Stimulated activated effector memory CD8-positive, alpha-beta T cell treated with anti-CD3 and anti-CD28 coated beads, Interleukin-12 subunit alpha, Interleukin-12 subunit beta, amount 100 ng/mL, for 72 hours (primary cell): ENCODE data around the gene CUL9.

Source experiments
- ATAC-seq: fragments of 150-1000 bp; cut with Tn5 transposase; 2 replicates; pipeline ENCODE4 v1.10.0; 2021
- DNase-seq, 2 donors: peaks; one replicate each; pipeline ENCODE4 v3.0.0; 2021 to 2022; ENCODE audit warnings: low spot score in 2 of 2
- H3K27ac Mint-ChIP-seq: one replicate; pipeline ENCODE4 v1.8.0; 2022; ENCODE audit warnings: mild to moderate bottlenecking, mixed read lengths
- H3K36me3 Mint-ChIP-seq: one replicate; pipeline ENCODE4 v1.8.0; 2022; ENCODE audit warnings: mild to moderate bottlenecking, mixed read lengths
- H3K4me1 Mint-ChIP-seq: one replicate; pipeline ENCODE4 v1.8.0; 2022; ENCODE audit warnings: mixed read lengths
- H3K4me3 Mint-ChIP-seq: one replicate; pipeline ENCODE4 v1.8.0; 2022; ENCODE audit warnings: mild to moderate bottlenecking, mixed read lengths
- H3K9me3 Mint-ChIP-seq: one replicate; pipeline ENCODE4 v1.8.0; 2022; ENCODE audit warnings: mixed read lengths

Gene CUL9

DNA sequence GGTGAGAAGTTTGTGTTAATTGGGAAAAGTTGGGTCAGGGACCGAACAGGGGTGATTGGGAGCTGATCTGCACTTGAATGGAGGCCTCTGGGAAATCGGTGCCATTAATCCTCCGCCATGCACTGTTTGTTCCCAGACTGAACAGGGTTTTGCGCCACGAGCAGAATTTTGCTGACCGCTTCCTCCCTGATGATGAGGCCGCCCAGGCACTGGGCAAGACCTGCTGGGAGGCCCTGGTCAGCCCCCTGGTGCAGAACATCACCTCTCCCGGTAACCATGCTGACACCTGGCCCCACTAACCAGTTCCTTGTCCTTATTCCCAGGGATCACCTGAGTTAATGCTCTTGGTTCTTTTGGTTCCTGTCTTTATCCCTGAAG, 21.7 kb downstream of the CUL9 start:
- Mint-ChIP-seq H3K27ac (peak overlapping the region; percentile 58), H3K9me3 (no peaks in the 10 kb centered on the region), H3K4me3 (no peak overlapping the region), H3K36me3 (peaks cover 25% of the 10 kb centered on the region), H3K4me1 (no peaks in the 10 kb centered on the region)
- DNase-seq, result no peak
- no peak for ATAC-seq

DNA sequence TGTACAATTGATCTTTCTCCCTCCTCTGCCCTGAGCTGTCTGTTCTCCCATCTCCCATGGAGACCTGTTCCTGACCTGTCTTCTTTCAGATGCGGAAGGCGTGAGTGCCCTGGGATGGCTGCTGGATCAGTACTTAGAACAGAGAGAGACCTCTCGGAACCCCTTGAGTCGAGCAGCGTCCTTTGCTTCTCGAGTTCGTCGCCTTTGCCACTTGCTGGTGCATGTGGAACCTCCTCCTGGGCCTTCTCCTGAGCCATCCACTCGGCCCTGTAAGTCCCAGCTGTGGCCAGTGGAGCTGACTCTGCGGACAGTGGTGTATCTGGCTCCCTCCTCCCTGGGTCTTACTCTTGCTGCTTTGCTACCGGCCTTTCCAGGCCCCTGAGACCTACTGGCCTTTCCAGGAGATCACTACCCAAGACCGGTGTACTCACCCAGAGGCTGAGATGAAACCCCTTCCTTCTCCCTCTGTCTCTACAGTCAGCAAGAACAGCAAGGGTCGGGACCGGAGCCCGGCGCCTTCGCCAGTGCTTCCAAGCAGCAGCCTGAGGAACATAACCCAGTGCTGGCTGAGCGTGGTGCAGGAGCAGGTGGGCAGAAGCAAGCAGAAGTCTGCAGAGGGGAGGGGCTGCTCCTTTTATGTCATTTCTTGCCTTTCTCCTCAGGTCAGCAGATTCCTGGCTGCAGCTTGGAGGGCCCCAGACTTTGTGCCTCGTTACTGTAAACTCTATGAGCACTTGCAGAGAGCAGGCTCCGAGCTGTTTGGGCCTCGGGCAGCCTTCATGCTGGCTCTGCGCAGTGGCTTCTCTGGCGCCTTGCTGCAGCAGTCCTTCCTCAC, 22.5 kb downstream of the CUL9 start:
- H3K4me1 Mint-ChIP-seq, result no peaks in the 10 kb centered on the region
- no peaks in the 10 kb centered on the region for H3K9me3 Mint-ChIP-seq
- ATAC-seq, result no peak
- peak overlapping the region; percentile 58 for H3K27ac Mint-ChIP-seq
- H3K36me3 Mint-ChIP-seq, result peaks cover 21% of the 10 kb centered on the region
- no peak for DNase-seq
- H3K4me3 Mint-ChIP-seq, result no peak overlapping the region

DNA sequence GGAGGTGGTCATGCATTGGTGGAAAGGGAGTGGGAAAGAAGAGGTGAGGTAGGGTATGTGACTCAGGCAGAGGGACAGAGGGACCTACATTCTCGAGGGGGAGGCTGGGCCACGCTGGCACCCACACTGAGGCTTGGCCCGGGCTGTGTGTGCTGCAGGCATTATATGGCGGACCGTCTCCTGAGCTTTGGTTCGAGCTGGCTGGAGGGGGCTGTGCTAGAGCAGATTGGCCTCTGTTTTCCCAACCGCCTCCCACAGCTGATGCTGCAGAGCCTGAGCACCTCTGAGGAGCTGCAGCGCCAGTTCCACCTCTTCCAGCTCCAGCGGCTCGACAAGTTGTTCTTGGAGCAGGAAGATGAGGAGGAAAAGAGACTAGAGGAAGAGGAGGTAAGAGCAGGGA, 23.9 kb downstream of the CUL9 start:
- Mint-ChIP-seq H3K4me3 (no peak overlapping the region), H3K36me3 (peaks cover 24% of the 10 kb centered on the region), H3K27ac (peak overlapping the region; percentile 35), H3K4me1 (no peaks in the 10 kb centered on the region), H3K9me3 (no peaks in the 10 kb centered on the region)
- ATAC-seq, result no peak
- DNase-seq, result no peak

DNA sequence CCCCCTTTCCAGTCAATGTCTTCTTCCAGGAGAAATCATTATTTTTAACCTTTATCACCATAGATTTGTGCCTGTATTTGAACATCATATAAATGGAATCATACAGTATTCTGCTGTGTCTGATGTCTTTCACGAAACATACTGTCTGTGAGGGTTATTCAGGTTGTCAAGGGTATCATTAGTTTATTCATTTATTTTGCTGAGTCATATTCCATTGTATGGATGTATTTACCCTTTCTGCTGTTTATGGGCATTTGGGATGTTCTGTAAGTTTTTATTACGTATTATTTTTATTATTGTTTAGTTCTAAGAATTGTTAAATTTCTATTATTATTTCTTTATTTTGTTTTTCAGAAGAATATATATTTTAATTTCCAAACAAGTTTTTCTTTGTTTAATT, 25.3 kb downstream of the CUL9 start:
- no peaks in the 10 kb centered on the region for H3K9me3 Mint-ChIP-seq
- no peak overlapping the region for H3K27ac Mint-ChIP-seq
- H3K4me3 Mint-ChIP-seq, result no peak overlapping the region
- no peaks in the 10 kb centered on the region for H3K4me1 Mint-ChIP-seq
- H3K36me3 Mint-ChIP-seq, result peaks cover 27% of the 10 kb centered on the region
- DNase-seq (no peak), ATAC-seq (no peak)

DNA sequence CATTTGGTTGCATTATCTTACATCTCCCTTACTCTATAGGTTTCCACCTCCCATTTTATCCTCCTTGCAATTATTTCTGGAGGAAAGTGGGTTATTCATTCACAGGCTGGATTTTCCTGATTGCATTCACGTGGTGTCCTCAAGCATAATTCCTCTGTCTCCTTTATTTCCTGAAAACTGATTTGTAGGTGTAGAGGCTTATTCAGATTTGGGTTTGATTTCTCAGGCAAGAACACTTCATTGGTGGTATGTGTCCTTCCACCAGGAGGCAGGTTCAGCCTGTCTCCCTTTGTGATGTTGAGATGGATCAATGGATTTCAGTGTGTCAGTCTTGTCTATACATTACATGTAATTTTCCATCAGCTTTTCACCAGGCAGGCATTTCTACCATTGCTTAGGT, 30.0 kb downstream of the CUL9 start:
- Mint-ChIP-seq H3K4me1 (no peaks in the 10 kb centered on the region), H3K36me3 (peaks cover 15% of the 10 kb centered on the region), H3K9me3 (no peaks in the 10 kb centered on the region), H3K27ac (no peak overlapping the region), H3K4me3 (no peak overlapping the region)
- DNase-seq (no peak), ATAC-seq (no peak)

DNA sequence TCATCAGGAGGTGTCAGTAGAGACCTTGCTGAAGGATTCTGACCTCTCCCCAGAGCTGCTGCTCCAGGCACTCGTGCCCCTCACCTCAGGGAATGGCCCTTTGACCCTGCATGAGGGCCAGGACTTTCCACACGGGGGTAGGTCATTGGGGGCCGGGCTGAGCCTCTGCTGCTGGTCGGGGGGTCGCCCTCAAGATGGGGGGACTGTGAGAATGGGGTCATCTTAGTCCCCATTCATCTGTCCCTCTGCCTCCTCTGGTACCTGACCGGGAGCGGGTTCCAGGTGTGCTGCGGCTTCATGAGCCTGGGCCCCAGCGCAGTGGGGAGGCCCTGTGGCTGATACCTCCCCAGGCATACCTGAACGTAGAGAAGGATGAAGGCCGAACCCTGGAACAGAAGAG, 31.4 kb downstream of the CUL9 start:
- ATAC-seq, result no peak
- no peak for DNase-seq
- H3K36me3 Mint-ChIP-seq, result peaks cover 30% of the 10 kb centered on the region
- H3K4me3 Mint-ChIP-seq, result no peak overlapping the region
- no peak overlapping the region for H3K27ac Mint-ChIP-seq
- no peaks in the 10 kb centered on the region for H3K4me1 Mint-ChIP-seq
- no peaks in the 10 kb centered on the region for H3K9me3 Mint-ChIP-seq

DNA sequence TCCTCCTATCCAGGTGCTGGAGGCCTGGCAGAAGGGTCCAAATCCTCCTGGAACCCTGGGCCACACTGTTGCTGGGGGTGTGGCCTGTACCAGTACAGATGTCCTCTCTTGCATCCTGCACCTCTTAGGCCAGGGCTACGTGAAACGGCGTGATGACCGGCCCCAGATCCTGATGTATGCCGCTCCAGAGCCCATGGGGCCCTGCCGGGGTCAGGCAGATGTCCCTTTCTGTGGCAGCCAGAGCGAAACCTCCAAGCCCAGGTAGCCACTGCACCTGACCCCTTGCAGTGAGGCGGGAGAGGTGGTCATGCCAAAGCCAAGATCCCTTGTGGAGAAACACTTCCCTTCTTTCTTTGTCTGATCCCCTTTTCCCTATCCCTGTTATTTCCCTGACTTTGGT, 33.1 kb downstream of the CUL9 start:
- DNase-seq (no peak), ATAC-seq (no peak)
- H3K36me3 Mint-ChIP-seq, result peaks cover 33% of the 10 kb centered on the region
- H3K4me3 Mint-ChIP-seq, result no peak overlapping the region
- peaks cover 5% of the 10 kb centered on the region for H3K4me1 Mint-ChIP-seq
- no peaks in the 10 kb centered on the region for H3K9me3 Mint-ChIP-seq
- H3K27ac Mint-ChIP-seq, result peak overlapping the region; percentile 34

DNA sequence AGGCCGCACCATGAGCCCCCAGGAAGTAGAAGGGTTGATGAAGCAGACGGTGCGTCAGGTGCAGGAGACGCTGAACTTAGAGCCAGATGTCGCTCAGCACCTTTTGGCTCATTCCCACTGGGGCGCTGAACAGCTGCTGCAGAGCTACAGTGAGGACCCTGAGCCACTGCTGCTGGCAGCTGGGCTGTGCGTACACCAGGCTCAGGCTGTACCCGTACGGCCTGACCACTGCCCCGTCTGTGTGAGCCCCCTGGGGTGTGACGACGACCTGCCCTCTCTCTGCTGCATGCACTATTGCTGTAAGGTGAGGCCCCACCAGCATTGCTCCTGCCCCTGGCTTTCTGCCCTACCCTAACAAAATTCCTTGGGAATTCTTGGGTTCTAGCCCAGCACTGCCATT, 34.2 kb downstream of the CUL9 start:
- Mint-ChIP-seq H3K36me3 (peaks cover 35% of the 10 kb centered on the region), H3K4me3 (no peak overlapping the region), H3K4me1 (peaks cover 9% of the 10 kb centered on the region), H3K9me3 (no peaks in the 10 kb centered on the region), H3K27ac (peak overlapping the region; percentile 34)
- no peak for DNase-seq
- ATAC-seq, result peak; percentile 17

DNA sequence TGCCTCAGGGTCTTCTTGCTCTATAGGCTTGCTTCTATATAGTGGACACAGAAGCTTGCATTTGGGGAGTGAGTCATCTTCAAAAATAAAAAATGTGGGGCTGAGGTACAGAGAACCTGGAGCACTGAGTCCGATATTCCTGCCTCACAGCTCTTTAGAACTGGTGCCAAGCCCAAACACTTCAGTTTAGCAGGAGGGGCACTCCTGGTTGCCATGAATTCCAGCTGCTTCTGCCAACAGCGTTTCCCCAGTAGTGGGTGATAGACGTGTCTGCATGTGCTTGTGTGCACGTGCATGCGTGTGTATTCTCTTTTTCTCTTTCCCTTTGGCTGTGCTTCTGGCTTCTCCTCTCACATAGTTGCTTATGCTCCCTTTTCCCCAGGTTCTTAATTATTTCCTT, 35.4 kb downstream of the CUL9 start:
- Mint-ChIP-seq H3K36me3 (peaks cover 45% of the 10 kb centered on the region), H3K4me3 (no peak overlapping the region), H3K9me3 (no peaks in the 10 kb centered on the region), H3K4me1 (peaks cover 18% of the 10 kb centered on the region), H3K27ac (no peak overlapping the region)
- ATAC-seq, result no peak
- no peak for DNase-seq

DNA sequence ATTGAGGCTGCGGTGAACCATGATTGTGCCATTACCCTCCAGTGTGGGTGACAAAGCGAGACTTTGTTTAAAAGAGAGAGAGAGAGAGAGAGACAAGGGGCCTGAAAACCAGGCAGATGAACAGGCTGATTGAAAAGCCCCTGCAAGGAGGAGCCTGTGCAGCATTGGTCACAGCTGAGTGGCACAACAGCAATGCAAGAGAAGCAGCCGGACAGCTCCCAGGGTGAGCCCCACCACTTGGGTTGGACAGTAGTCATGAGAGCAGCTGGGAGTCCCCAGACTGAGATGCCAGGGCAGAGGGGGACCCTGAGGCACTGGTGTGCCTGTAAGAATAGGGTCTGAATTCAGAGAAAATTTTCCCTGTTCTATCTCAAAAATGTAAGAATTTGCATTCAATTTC, 37.1 kb downstream of the CUL9 start:
- Mint-ChIP-seq H3K9me3 (no peaks in the 10 kb centered on the region), H3K36me3 (peaks cover 57% of the 10 kb centered on the region), H3K4me3 (no peak overlapping the region), H3K27ac (peak overlapping the region; percentile 46), H3K4me1 (peaks cover 34% of the 10 kb centered on the region)
- DNase-seq (no peak), ATAC-seq (no peak)

DNA sequence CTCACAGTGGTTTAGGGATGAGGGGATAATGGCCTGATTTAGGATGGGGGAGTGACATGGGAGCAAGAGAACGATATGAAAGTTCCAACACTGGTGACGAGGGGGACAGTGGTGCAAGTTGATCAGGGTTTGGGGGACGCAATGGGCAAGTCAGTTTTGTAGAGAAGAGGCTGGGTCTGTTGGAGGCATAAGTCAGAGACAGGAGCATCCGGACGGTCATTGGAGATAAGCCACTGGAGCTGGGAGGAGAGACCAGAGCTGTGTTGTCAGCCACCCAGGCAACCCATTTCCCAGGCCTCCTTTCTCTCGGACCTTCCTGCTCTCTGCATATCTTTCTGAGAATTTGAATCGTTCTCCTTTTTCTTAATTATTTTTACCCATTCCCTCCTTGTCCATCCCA, 37.8 kb downstream of the CUL9 start:
- ATAC-seq (no peak), DNase-seq (no peak)
- peaks cover 40% of the 10 kb centered on the region for H3K4me1 Mint-ChIP-seq
- no peaks in the 10 kb centered on the region for H3K9me3 Mint-ChIP-seq
- H3K36me3 Mint-ChIP-seq, result peaks cover 63% of the 10 kb centered on the region
- H3K27ac Mint-ChIP-seq, result peak overlapping the region; percentile 46
- H3K4me3 Mint-ChIP-seq, result no peak overlapping the region

DNA sequence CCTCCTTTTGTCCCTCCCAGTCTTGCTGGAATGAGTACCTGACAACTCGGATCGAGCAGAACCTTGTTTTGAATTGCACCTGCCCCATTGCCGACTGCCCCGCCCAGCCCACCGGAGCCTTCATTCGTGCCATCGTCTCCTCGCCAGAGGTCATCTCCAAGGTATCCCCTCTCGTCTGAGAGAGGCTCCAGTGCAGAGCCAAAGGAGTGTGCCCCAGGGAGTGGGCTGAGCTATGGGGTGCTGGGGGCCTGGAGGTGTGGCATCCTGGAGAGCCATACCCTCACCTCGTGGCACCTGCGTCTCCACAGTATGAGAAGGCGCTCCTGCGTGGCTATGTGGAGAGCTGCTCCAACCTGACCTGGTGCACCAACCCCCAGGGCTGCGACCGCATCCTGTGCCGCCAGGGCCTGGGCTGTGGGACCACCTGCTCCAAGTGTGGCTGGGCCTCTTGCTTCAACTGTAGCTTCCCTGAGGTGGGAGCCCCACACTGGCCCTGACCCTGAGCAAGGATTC, 38.5 kb downstream of the CUL9 start:
- ATAC-seq (no peak), DNase-seq (no peak)
- Mint-ChIP-seq H3K27ac (peak overlapping the region; percentile 85), H3K4me3 (no peak overlapping the region), H3K36me3 (peaks cover 68% of the 10 kb centered on the region), H3K4me1 (peaks cover 44% of the 10 kb centered on the region), H3K9me3 (no peaks in the 10 kb centered on the region)

DNA sequence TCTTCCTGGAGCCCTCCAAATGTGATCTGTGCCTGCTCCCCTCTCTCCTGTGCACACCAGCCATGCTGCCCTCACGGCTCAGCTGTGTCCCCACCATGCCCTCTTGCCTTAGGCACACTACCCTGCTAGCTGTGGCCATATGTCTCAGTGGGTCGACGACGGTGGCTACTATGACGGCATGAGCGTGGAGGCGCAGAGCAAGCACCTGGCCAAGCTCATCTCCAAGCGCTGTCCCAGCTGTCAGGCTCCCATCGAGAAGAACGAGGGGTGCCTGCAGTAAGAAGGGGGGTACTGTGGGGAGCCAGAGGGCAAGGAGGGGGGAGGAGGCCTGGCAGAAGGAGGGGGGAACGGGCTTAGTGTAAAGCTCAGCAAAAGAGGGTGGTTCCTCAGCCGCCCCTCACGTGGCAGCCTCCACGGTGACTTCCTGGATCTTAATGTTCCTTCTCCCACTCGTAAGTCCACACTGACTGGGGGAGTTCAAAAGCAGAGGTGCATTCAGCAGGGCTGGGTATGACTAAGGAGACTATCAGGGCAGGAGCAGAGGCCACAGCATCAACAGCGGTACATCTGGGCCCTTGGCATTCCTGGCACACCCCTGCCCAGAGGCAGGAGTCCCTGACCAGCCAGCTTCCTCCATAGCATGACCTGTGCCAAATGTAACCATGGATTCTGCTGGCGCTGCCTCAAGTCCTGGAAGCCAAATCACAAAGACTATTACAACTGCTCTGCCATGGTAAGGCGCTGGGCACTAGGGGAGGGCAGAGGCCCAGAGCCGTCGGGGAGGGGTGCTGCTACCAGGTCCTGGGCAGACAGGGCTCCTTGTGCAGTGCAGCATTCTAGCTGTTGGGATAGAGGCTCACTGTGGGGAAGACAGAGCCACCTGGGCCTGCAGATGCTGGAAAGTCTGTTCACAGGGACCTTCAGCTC, 39.3 kb downstream of the CUL9 start:
- Mint-ChIP-seq H3K27ac (peak overlapping the region; percentile 85), H3K9me3 (no peaks in the 10 kb centered on the region), H3K36me3 (peaks cover 70% of the 10 kb centered on the region), H3K4me3 (no peak overlapping the region), H3K4me1 (peaks cover 52% of the 10 kb centered on the region)
- ATAC-seq (no peak), DNase-seq (no peak)

DNA sequence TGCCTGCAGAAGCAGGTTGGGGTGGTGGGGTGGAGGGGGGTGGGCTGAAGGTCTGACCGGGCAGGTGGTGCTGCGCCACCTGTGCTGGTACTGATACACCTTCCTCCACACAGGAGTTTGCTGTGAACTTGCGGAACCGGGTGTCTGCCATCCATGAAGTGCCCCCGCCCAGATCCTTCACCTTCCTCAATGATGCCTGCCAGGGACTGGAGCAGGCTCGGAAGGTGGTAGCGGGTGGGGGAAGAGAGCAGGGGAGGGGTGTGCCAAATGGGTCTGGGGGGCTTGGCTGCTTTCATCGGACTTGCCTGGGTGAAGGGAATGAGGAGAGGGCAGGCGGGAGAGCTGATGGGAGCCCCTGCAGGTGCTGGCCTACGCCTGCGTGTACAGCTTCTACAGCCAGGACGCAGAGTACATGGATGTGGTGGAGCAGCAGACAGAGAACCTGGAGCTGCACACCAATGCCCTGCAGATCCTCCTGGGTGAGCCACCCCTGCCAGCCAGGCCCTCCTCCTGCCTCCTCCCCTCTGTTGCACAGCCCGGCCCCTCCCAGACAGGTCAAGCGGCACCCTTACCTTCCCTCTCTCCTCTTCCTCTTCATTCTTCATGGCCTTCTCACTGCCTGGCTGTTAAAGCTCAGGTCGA, 40.5 kb downstream of the CUL9 start:
- ATAC-seq (no peak), DNase-seq (no peak)
- peaks cover 58% of the 10 kb centered on the region for H3K36me3 Mint-ChIP-seq
- H3K27ac Mint-ChIP-seq, result peak overlapping the region; percentile 85
- H3K4me3 Mint-ChIP-seq, result peak overlapping the region; percentile 67
- H3K4me1 Mint-ChIP-seq, result peaks cover 58% of the 10 kb centered on the region
- H3K9me3 Mint-ChIP-seq, result no peaks in the 10 kb centered on the region

DNA sequence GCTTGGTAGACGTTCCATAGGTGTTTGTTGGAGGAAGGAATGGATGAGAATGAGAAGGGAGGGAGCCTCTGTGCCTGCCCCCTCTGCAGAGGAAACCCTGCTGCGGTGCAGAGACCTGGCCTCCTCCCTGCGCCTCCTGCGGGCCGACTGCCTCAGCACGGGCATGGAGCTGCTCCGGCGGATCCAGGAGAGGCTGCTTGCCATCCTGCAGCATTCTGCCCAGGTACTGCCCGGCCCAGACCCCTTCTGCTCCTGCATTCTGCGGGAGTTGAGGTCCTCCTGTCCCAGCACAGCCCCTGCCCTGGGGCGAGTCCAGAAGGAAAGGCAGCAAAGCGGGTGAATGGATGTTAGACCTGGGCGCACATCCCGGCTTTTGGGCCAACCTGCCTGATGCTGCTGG, 41.2 kb downstream of the CUL9 start:
- ATAC-seq, result no peak
- DNase-seq, result no peak
- peaks cover 58% of the 10 kb centered on the region for H3K4me1 Mint-ChIP-seq
- no peaks in the 10 kb centered on the region for H3K9me3 Mint-ChIP-seq
- peak overlapping the region; percentile 67 for H3K4me3 Mint-ChIP-seq
- H3K36me3 Mint-ChIP-seq, result peaks cover 52% of the 10 kb centered on the region
- peak overlapping the region; percentile 98 for H3K27ac Mint-ChIP-seq
